Head of caudate nucleus (tissue), 42 donors: Measurements from ENCODE around the gene NLGN1.
"Not testable (repeated sequence)": the region's sequence is repeated elsewhere in the genome, so short reads cannot be mapped to it uniquely, and the experiment has no call there.

ENCODE experiments used
- DNase-seq, 42 donors: peaks; one replicate each; pipeline versions ENCODE4 v3.0.0 to v3.0.0-alpha.2; 2020 to 2021; ENCODE audit warnings: mixed read lengths in 7 of 42
- intact Hi-C: fragments of 100-400 bp; cut with DNase I; formaldehyde crosslinking; loops from one replicate; pipeline ENCODE4 v1.15.0; 2022

The NLGN1 gene

GRCh38 chr3:174202116-174202515 lies 804.6 kb downstream of the NLGN1 start:
- intact Hi-C loops = no loop called here

GRCh38 chr3:174202561-174202960 lies 805.0 kb downstream of the NLGN1 start:
- intact Hi-C loops = no loop called here
- DNase-seq = no peak

More at GRCh38 chr3:174202116-174202515, 804.6 kb downstream of the NLGN1 start:
- DNase-seq = no peak

GRCh38 chr3:174204765-174205164 lies 807.2 kb downstream of the NLGN1 start:
- peak in 1 of 42 donors; percentile 18 for DNase-seq
- intact Hi-C loops = no loop called here

GRCh38 chr3:174206607-174207192 lies 809.2 kb downstream of the NLGN1 start:
- no peak for DNase-seq
- intact Hi-C loops = no loop called here

GRCh38 chr3:174208161-174208560 lies 810.6 kb downstream of the NLGN1 start:
- intact Hi-C loops = no loop called here
- DNase-seq = no peak

GRCh38 chr3:174211896-174212295 lies 814.4 kb downstream of the NLGN1 start:
- DNase-seq, intact Hi-C loops: not testable (repeated sequence)

- intact Hi-C loops = no loop called here
- no peak for DNase-seq
These were observed 817.9 kb downstream of the NLGN1 start for GRCh38 chr3:174215456-174215855.

GRCh38 chr3:174216019-174216418 lies 818.5 kb downstream of the NLGN1 start:
- intact Hi-C loops = no loop called here

GRCh38 chr3:174216946-174217718 lies 819.6 kb downstream of the NLGN1 start:
- DNase-seq = no peak
- intact Hi-C loops = no loop called here

More at GRCh38 chr3:174216019-174216418, 818.5 kb downstream of the NLGN1 start:
- no peak for DNase-seq

- intact Hi-C loops = no loop called here
- DNase-seq = no peak
These were observed 820.5 kb downstream of the NLGN1 start for GRCh38 chr3:174218016-174218415.

GRCh38 chr3:174219738-174220137 lies 822.2 kb downstream of the NLGN1 start:
- intact Hi-C loops = no loop called here
- no peak for DNase-seq

- intact Hi-C loops = no loop called here
- DNase-seq = no peak
These were observed 823.4 kb downstream of the NLGN1 start for GRCh38 chr3:174220775-174221554.

GRCh38 chr3:174223042-174223441 lies 825.5 kb downstream of the NLGN1 start:
- intact Hi-C loops = no loop called here
- DNase-seq = no peak

GRCh38 chr3:174223626-174224025 lies 826.1 kb downstream of the NLGN1 start:
- intact Hi-C loops = no loop called here
- no peak for DNase-seq

- intact Hi-C loops = no loop called here
- no peak for DNase-seq
These were observed 832.4 kb downstream of the NLGN1 start for GRCh38 chr3:174229916-174230315.

GRCh38 chr3:174232028-174232657 lies 834.6 kb downstream of the NLGN1 start:
- DNase-seq, intact Hi-C loops: not testable (repeated sequence)

- DNase-seq = no peak
- intact Hi-C loops = no loop called here
These were observed 835.3 kb downstream of the NLGN1 start for GRCh38 chr3:174232658-174233429.

- DNase-seq = no peak
- intact Hi-C loops = no loop called here
These were observed 836.0 kb downstream of the NLGN1 start for GRCh38 chr3:174233511-174233910.
